HG03565 (cell line): ENCODE results near the gene PTPRT.
"Not testable (repeated sequence)": the region's sequence is repeated elsewhere in the genome, so short reads cannot be mapped to it uniquely, and the experiment has no call there.

Source experiments
- ATAC-seq: cut with Tn5 transposase; IDR thresholded peaks from one replicate; pipeline ENCODE4 v1.9.1; 2021; ENCODE audit warnings: mild to moderate bottlenecking, moderate library complexity; ENCODE audit not compliant: unreplicated experiment

PTPRT gene

GRCh38 chr20:42260184-42260583 lies 929.5 kb downstream of the PTPRT start:
- no peak for ATAC-seq

GRCh38 chr20:42259389-42259788 lies 930.3 kb downstream of the PTPRT start:
- no peak for ATAC-seq

DNA sequence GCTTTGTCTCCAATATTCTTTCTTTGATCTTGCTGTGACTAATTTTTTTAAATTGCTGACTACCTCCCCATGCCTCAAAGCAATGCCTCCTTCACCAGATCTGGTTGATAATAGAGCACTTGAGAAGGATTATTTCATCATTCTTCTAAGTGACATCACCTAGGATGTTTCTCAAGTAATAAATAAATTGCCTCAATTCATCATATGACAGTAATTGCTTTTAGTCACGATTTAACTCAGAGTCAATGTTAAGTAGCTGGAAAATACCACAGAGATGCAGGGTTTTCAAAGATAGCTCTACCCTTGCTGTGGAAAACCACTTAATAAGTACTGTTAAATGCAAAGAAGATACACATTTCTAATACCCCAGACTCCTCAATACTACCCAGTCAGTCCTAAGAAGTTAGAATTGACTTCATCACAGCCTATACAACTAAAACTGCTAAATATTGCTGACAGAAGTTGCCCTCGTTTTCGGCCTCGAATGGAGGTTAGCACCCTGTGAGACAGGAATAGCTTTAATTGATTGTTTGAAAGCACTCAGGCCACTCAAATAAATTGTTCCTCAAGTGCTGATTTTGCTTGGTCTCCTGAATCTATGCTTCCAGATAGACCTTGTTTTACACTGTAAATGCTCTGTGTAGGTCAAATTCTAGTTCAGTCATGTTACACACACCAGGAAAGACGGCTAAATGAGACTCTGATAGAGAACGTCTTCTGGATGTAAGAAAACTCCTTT lies 931.0 kb downstream of the PTPRT start:
- ATAC-seq = no peak

- no peak for ATAC-seq
These were observed 933.9 kb downstream of the PTPRT start for GRCh38 chr20:42255821-42256220.

GRCh38 chr20:42254673-42255072 lies 935.0 kb downstream of the PTPRT start:
- ATAC-seq = no peak

DNA sequence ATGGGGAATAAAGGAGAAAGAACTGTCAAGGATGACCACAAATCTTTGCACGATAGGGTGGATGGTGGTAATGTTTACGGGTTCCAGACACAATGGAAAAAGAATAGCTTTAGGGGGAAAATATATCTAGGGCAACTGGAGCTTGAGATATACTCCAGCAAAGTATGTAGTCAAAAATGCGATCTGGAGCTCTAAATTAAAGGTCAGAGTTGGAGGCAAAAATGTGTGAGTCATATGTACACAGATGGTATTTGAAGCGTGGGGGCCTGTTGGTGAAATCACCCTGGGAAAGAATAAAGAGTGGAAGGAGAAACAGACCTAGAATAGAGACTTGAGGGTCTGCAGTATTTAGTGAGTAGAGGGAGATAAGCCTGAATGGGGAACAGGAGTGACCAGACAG lies 937.6 kb downstream of the PTPRT start:
- ATAC-seq = no peak

DNA sequence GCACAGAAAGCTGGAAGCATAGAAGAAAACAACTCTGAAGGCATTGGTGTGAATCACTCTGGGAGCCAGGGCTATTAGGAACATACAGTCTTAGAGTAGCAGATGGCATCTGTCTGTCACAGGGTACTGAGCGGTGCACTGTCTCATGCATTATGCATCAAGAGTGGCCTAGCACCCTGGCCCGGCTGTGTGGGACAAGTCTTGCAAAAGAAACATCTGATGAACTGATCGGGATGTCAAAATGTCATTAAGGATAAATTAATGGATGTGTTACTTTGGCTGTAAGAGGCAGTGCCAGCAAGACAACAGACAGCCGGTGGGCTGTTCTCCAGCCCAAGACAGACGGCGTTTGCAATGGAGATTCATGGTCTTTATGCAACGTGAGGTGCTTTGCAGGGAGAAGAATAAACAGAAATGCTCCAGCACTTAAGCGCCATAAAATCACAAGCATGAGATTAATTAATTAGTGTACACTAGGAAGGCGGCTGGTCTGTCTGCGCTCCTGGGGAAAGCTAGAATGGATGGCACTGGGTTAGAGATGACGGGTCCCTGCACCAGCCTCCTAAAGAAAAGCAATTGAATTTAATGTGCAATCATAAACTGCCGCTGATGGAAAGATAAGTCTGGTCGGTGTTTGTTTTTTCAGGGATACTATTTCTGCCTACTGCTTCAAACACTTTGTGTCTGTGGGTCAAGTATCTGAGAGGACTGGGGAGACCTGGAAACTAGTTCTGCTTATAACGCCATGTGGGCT lies 970.9 kb downstream of the PTPRT start:
- ATAC-seq = no peak

DNA sequence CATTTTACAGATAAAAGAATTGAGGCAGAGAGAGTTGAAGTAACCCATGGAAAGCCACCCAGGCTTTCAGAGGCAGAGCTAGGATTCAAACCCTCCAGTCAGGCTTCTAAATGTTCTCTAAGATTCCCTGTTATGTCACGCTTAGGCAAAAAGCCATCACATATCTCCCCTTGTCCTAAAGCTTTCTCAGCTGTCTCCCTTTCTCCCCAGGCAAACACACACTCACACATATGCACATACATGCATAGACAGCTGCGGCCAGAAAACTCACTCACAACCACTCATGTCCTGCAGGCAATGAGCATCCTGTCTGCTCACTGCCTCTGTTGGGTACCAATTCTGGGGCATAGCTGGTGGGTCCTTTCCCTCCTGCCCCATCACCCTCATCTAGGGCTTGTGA lies 975.6 kb downstream of the PTPRT start:
- ATAC-seq = no peak

DNA sequence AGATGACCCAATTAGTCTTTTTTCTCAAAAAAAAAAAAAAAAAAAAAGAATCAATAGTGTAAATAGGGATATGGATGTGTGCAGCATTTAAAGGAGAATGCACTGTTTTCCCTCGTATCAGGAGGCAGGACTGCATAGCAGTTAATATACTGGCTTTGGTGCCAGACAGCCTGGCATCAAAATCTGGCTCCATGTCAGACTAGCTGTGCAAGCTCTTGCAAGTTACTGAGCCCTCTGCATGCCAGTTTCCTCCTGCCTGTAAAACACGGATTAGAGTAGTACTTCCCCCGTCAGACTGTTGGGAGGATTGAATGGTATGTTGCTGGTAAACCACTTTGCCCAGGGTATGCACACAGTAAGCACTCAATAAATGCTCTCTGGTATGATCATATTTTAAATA lies 977.3 kb downstream of the PTPRT start:
- ATAC-seq = no peak

DNA sequence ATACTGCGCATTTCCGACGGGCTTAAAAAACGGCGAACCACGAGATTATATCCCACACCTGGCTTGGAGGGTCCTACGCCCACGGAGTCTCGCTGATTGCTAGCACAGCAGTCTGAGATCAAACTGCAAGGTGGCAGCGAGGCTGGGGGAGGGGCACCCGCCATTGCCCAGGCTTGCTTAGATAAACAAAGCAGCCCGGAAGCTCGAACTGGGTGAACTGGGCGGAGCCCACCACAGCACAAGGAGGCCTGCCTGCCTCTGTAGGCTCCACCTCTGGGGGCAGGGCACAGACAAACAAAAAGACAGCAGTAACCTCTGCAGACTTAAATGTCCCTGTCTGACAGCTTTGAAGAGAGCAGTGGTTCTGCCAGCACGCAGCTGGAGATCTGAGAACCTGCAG lies 983.1 kb downstream of the PTPRT start:
- not testable (repeated sequence) for ATAC-seq

- no peak for ATAC-seq
These were observed 985.5 kb downstream of the PTPRT start for GRCh38 chr20:42204109-42204660.

- ATAC-seq = no peak
These were observed 992.1 kb downstream of the PTPRT start for GRCh38 chr20:42197599-42197998.

DNA sequence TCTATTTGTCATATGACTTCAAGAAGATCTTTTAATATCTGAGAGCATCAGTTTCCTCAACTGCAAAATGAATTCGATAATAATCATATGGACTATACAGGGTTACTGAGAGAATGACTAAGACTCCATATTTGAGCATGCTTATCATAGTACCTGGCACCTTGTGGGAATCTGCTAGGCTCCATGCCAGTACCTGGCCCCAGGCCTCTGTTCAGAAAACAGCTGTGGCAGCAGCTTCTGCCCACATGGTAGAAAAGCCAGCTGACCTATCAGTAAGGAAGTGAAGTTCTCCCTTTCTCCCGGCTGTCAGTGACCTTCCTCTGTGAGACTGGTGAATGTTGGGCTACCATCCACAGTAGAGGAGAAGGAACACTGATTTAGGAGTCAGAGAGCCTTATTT lies 996.6 kb downstream of the PTPRT start:
- no peak for ATAC-seq

DNA sequence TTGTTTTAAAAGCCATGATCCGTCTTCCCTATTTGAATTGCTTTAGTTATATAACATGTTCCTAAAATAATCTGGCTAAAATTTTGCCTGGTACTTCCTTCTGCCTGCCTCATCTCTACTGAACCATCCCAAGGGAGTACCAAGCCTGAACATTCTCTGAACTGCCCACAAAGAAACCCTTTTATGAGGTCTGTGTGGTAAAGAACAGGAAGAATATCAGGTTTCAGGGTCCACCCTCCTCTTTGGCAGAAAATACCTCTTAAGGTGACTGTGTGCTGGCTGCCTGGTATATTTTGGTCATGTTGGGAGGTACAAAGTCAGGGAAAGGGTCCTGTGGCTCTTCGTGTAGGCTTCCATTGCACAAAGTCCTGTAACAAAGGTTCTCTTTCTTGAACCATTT lies 997.4 kb downstream of the PTPRT start:
- no peak for ATAC-seq

DNA sequence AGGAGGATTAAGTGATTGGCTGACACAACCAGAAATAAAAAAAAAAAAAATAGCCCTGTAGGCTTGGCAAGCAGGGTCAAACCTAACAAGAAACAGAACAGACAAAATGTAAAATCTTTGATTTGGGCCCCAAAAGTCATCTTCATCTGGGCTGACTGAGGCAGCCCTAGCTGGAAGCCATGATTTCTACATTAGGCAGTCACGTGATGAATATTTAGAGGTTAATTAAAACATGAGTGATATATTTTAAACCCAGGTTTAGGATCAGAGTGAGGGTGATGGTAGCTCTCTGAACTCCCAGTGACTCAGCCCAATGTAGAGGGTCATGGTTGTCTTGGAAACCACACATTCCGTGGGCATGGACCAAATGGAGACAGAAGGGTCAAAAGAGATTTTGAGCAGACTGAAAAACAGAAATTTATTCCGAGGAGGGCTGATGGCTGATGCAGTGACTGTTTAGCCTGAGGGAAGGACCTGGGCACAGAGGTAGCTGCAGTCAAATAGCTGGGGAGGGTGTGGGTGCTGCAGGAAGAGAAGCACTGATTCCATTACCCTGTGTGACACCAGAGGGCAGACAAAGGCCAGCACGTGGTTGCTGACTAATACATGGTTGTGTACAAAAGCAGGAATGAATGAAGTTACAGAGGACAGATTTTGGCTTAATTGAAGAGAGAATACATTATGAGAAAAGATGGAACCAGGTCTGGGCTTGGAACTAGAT lies 998.4 kb downstream of the PTPRT start:
- no peak for ATAC-seq

DNA sequence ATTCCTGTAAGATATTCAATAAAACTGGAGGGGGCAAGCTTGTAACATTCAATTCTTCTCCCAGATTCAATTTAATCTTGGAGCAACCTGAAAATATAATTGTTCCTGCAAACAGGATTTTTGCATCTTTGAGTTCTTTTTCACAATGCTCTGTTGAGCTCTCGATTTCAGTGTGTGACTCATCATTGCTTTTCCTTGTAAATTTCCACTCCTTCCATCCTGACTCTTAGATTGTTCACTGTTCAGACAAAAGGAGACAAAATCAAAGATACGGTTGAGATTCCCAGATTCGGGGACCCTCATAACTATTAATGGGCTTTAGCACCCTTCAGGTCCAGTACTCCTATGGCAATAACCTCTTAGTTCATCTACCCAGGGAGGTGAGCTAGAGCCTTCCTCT lies 999.6 kb downstream of the PTPRT start:
- no peak for ATAC-seq

GRCh38 chr20:42186337-42186736 lies 1003.4 kb downstream of the PTPRT start:
- no peak for ATAC-seq

GRCh38 chr20:42183147-42183546 lies 1006.6 kb downstream of the PTPRT start:
- ATAC-seq = no peak

- no peak for ATAC-seq
These were observed 1008.6 kb downstream of the PTPRT start for GRCh38 chr20:42181064-42181463.

GRCh38 chr20:42179768-42180167 lies 1009.9 kb downstream of the PTPRT start:
- ATAC-seq = no peak

GRCh38 chr20:42173440-42173839 lies 1016.3 kb downstream of the PTPRT start:
- ATAC-seq = no peak
